ENCODE data around the gene SYNE2.

Gene SYNE2

DNA sequence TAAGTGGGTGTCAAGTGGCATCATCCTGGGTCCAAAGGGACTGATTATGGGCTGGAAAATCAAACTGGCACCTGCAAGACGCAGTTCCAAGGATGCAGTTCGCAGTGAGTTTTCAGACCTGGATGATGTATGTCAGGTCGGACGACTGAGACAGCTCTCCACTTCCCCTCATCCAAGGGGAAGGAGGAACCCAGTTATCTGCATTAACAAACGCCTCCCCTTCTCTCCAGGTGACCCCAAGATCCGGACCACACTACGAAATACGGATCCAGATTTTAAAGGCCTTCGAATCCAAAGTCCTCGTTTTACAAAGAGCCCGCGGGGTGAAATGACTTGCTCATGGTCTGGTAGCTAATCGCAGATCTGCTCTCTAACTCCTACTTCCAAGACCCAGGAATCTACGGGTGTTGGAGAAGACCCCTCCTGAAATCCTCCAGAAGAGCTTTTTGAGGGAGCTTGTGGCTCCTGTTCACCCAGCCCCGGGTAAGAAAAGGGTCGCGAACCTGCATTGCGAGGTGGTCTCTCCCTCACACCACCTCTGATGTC is 460 bp upstream of the SYNE2 start:
- peak; percentile 27 for DNase-seq (ENCODE audit: low read depth)
- H3K4me3 ChIP-seq (ENCODE audit: low read length), result peak overlapping the region; percentile 45
- TF ChIP-seq, protein P1, sequence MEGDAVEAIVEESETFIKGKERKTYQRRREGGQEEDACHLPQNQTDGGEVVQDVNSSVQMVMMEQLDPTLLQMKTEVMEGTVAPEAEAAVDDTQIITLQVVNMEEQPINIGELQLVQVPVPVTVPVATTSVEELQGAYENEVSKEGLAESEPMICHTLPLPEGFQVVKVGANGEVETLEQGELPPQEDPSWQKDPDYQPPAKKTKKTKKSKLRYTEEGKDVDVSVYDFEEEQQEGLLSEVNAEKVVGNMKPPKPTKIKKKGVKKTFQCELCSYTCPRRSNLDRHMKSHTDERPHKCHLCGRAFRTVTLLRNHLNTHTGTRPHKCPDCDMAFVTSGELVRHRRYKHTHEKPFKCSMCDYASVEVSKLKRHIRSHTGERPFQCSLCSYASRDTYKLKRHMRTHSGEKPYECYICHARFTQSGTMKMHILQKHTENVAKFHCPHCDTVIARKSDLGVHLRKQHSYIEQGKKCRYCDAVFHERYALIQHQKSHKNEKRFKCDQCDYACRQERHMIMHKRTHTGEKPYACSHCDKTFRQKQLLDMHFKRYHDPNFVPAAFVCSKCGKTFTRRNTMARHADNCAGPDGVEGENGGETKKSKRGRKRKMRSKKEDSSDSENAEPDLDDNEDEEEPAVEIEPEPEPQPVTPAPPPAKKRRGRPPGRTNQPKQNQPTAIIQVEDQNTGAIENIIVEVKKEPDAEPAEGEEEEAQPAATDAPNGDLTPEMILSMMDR (IDR thresholded peaks at IDR 0.05; ENCODE audit: insufficient read depth, low read depth, low read length, missing control alignments), result no peak

DNA sequence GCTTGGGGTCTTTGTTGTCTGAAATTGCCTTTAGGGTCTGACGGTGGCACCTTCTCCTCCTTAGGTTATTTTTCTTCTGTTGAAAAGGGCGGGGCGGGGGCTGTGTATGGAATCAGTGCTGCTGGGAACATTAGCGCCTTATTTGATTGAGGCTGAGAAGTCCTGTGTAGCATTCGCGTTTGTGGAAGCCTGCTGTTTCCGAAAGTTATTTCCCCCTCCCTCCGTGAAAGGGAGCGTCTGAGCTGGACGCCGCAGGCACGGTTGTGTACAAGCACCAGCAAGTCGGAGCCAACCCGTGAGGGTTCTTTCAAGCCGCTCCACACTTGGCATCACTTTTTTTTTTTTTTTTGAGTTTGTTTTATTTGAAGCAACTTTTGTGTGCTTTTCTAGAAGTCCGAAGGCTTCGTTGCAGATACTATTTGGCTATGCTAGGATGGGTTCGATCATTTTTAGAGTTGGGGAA is 1.1 kb downstream of the SYNE2 start:
- TF ChIP-seq, protein P1 (IDR thresholded peaks at IDR 0.05; ENCODE audit: insufficient read depth, low read depth, low read length, missing control alignments), result no peak
- H3K4me3 ChIP-seq (ENCODE audit: low read length), result peak overlapping the region; percentile 79
- peak; percentile 98 for DNase-seq (ENCODE audit: low read depth)

DNA sequence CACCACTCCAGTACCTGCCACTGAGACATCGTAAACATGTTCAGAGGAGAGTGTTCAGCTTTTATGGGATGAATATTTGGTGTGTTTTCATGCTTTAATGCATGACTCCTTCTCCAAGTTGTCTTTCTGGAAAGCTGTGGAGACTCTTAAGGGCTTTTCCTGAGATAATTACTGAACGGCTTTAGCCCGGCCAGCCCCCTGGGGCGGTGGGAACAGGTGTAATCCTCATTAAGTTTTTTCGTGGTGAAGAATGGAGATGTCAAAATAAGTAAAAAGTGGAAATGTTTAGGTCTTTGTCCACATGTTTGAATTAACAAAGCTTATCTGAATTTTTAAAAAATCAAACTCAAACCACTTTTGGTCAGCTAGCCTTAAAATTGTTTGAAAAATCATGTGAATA is 1.5 kb downstream of the SYNE2 start:
- TF ChIP-seq, protein P1 (IDR thresholded peaks at IDR 0.05; ENCODE audit: insufficient read depth, low read depth, low read length, missing control alignments), result no peak
- no peak for DNase-seq (ENCODE audit: low read depth)
- H3K4me3 ChIP-seq (ENCODE audit: low read length), result peak overlapping the region; percentile 79

DNA sequence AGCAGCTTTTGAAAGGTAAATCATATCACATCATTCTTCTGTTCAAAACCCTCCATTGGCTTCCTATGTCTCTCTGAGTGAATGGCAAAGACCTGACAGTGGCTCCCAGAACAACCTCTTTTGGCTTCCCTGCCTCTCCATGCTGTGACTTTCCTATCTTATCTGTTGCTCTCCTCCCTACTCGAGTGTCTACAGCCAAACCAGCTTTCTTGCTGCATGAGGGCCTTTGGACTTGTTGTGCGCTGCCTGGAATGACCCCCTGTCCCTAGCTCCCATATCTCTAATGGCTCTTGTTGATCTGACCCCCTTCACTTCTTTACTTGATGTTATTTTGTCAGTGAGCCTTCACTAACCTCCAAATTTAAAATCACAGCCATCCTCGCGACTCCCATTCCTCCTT is 2.5 kb downstream of the SYNE2 start:
- no peak overlapping the region for H3K4me3 ChIP-seq (ENCODE audit: low read length)
- DNase-seq (ENCODE audit: low read depth), result peak; percentile 33
- TF ChIP-seq, protein P1 (IDR thresholded peaks at IDR 0.05; ENCODE audit: insufficient read depth, low read depth, low read length, missing control alignments), result no peak

DNA sequence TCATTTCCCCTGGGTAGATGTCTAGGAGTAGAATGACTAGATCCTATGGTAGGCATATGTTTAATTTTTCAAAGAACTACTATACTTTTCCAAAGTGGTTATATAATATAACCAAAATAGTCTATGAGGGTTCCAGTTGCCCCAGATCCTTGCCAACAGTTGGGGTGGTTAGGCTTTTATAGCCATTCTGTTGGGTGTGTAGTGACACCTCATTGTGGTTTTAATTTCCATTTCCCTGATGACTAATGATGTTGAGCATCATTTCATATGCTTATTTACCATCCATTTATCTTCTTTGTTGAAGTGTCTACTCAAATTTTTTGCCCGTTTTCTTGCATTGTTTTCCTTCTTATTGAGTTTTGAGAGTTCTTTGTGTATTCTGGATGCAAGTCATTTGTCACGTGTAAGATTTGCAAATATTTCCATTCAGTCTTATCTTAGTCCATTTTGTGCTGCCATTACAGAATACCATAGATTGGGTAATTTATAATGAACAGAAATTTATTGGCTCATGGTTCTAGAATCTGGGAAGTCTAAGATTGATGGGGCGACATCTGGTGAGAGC is 4.7 kb downstream of the SYNE2 start:
- peak; percentile 77 for DNase-seq (ENCODE audit: low read depth)
- no peak overlapping the region for H3K4me3 ChIP-seq (ENCODE audit: low read length)
- TF ChIP-seq, protein P1 (IDR thresholded peaks at IDR 0.05; ENCODE audit: insufficient read depth, low read depth, low read length, missing control alignments), result no peak

DNA sequence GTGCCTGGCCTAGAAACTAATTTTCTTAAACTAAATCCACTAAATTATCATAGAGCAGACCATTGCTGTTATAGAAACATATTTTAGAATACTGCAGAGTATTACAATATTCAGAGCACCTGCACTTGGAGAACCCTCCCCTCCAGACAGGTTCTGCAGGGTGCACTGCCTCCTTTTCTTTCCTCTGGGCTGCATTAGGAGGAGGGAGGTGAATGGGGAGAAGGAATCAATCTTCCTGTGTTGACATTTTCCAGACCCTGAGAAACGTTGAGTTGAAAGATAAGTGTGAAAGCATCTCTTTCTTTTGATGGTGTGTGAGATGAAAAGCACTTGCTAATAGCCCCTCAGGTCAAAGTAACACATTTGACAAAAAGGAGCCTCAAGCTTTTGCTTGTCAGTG is 7.3 kb downstream of the SYNE2 start:
- TF ChIP-seq, protein P1 (IDR thresholded peaks at IDR 0.05; ENCODE audit: insufficient read depth, low read depth, low read length, missing control alignments), result no peak
- H3K4me3 ChIP-seq (ENCODE audit: low read length), result no peak overlapping the region

DNA sequence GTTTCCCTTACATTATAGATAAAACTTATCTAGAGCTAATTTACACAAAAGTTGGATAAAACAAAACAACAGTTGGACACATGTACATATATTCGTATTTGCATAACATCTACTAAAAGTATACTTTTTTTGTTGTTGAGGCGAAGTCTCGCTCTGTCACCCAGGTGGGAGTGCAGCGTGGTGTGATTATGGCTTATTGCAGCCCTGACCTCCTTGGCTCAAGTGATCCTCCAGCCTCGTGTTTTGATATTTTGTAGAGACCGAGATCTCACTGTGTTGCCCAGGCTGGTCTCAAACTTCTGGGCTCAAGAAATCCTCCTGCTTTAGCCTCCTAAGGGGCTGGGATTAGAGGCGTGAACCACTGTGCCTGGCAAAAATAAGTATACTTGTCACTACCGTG is 9.4 kb downstream of the SYNE2 start:
- TF ChIP-seq, protein P1 (IDR thresholded peaks at IDR 0.05; ENCODE audit: insufficient read depth, low read depth, low read length, missing control alignments), result no peak
- DNase-seq (ENCODE audit: low read depth), result no peak
- no peak overlapping the region for H3K4me3 ChIP-seq (ENCODE audit: low read length)

More for the DNA sequence above, 7.3 kb downstream of the SYNE2 start:
- no peak for DNase-seq (ENCODE audit: low read depth)

Data from epithelial cell of esophagus (primary cell).